Eye (tissue), 1 donor: ENCODE measurements around the gene TCN1.
"Not testable (repeated sequence)": the region's sequence is repeated elsewhere in the genome, so short reads cannot be mapped to it uniquely, and the experiment has no call there.

Experiments
- DNase-seq: peaks from one replicate; pipeline ENCODE4 v3.0.0-alpha.2; 2015

TCN1 gene, protein sequence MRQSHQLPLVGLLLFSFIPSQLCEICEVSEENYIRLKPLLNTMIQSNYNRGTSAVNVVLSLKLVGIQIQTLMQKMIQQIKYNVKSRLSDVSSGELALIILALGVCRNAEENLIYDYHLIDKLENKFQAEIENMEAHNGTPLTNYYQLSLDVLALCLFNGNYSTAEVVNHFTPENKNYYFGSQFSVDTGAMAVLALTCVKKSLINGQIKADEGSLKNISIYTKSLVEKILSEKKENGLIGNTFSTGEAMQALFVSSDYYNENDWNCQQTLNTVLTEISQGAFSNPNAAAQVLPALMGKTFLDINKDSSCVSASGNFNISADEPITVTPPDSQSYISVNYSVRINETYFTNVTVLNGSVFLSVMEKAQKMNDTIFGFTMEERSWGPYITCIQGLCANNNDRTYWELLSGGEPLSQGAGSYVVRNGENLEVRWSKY

GRCh38 chr11:59866397-59866796 lies at the start of gene TCN1:
Gene TCN1, minus strand, starts transcription at chr11:59866487. Its CDS starts 17 bp downstream, at chr11:59866470.
- no peak for DNase-seq

- DNase-seq = not testable (repeated sequence)
These were observed 37.3 kb upstream of the TCN1 start for GRCh38 chr11:59903569-59903968.

GRCh38 chr11:59901306-59901705 lies 35.0 kb upstream of the TCN1 start:
- no peak for DNase-seq

- DNase-seq = no peak
These were observed 34.3 kb upstream of the TCN1 start for GRCh38 chr11:59900366-59901126.

DNA sequence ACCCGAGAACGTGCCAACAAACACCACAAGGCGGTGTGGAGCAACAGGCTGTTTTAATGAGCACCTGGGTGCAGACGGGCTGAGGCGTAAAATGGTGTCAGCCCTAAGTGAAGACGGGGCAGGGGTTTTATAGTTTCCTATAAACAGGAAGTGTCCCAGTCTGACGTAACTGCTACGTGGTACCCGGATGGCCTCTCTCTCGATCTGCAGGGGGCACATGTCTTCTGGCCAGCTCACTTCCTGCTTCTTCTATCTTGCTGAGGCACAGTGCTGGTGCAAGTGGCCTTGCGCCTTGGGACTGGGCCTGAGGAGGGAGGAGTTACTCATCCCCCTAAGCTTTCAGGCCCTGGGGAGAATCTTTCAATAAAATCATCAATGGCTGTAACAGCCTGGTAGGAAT lies 33.2 kb upstream of the TCN1 start:
- no peak for DNase-seq

DNA sequence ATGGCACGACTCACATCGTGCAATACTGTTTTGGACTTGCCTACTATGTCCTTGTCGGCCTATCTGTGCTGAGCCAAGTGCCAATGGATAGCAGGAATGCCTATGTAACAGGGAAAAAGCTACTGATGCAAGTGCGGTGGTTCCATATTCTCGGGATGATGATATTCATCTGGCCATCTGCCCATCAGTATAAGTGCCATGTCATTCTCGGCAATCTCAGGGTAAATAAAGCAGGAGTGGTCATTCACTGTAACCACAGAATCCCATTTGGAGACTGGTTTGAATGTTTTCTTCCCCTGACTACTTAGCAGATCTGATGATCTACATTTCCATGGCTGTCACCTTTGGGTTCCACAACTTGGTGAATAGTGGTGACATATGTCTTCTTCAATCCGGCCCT lies 32.4 kb upstream of the TCN1 start:
- DNase-seq = no peak

DNA sequence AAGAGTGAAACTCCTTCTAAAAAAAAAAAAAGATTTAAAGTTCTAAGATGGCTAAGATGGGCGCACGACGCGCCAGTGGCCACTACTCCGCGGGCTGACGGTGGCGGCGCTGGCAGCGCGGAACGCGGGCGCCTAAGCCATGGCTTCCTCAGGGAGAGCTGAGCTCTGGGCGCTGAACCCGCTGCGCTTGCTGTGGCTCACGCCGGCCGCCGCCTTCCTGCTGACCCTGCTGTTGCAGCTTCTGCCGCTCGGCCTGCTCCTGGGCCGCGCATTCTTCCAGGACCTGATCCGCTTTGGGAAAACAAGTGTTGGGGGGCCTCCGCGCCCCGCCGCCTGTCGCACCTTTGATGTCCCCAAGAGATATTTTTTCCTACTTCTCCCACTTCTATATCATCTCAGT lies 31.8 kb upstream of the TCN1 start:
- no peak for DNase-seq

- no peak for DNase-seq
These were observed 28.3 kb upstream of the TCN1 start for GRCh38 chr11:59894616-59895015.

DNA sequence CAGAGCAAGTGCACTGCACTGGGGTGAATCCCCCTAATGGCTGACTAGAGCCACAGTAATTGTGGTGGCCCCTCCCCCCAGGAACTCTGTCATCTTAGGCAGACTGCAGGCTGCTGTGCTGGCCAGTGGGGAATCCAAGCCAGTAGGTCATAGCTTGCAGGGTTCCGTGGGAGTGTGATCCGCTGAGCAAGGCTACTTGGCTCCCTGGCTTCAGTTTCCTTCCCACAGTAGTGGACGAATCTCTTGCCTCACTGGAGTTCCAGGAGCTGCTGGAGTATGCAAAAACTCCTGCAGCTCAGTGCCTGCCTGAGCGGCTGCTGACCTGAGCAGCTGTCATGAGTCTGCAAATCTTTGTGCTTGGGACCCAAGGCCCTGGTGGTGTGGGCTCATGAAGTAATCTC lies 25.5 kb upstream of the TCN1 start:
- DNase-seq = peak; percentile 38

DNA sequence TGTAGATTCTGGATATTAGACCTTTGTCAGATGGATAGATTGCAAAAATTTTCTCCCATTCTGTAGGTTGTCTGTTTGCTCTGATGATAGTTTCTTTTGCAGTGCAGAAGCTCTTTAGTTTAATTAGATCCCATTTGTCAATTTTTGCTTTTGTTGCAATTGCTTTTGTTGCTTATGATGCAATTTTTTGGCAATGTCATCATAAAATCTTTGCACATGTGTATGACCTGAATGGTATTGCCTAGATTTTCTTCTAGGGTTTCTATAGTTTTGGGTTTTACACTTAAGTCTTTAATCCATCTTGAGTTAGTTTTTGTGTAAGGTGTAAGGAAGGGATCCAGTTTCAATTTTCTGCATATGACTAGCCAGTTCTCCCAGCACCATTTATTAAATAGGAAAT lies 20.9 kb upstream of the TCN1 start:
- not testable (repeated sequence) for DNase-seq

DNA sequence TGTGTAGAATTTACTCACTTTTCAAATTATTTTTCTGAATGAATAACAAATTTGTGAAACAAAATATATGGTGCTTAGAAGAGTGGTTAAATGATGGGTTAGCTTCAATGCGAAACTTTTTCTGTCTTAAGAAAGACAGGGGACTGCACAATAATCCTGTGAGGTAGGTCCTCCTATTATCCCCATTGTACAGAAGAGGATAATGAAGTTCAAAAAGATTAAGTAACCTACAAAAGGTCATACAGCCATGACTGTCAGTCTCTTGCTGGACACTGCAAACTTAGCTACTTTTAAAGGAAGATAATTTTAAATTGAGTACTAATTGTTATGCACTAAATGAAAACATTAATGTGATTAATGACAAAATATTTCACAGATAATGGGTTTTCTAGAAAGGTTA lies 17.3 kb upstream of the TCN1 start:
- no peak for DNase-seq

GRCh38 chr11:59879567-59879966 lies 13.3 kb upstream of the TCN1 start:
- no peak for DNase-seq

GRCh38 chr11:59878575-59878974 lies 12.3 kb upstream of the TCN1 start, which contains the start of gene OOSP3:
Gene OOSP3, plus strand, starts transcription at chr11:59878782. Its CDS starts 27 bp downstream, at chr11:59878809.
- DNase-seq = no peak

DNA sequence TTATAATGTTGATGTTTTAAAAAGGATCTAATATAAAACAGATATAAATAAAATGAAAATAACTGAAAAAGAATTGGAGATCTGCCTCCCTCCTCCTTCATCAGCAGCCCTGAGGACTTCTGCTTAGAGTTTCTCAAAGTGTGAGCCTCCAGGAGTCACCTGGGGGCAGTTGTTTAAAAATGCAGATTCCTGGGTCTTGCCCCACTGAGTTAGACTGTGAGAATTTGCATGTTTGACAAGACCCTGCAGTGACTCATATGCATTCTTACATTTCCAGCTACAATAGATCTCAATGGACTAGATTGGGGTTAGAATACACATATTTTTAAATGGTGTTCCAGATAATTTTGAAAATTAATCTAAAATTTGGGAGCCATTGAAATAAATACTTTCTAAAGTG lies 11.5 kb upstream of the TCN1 start:
- DNase-seq = no peak

- no peak for DNase-seq
These were observed 11.0 kb upstream of the TCN1 start for GRCh38 chr11:59877325-59877724.

- peak; percentile 10 for DNase-seq
These were observed 9.7 kb upstream of the TCN1 start for GRCh38 chr11:59875856-59876519.

- no peak for DNase-seq
These were observed 5.8 kb upstream of the TCN1 start for GRCh38 chr11:59872076-59872475.

DNA sequence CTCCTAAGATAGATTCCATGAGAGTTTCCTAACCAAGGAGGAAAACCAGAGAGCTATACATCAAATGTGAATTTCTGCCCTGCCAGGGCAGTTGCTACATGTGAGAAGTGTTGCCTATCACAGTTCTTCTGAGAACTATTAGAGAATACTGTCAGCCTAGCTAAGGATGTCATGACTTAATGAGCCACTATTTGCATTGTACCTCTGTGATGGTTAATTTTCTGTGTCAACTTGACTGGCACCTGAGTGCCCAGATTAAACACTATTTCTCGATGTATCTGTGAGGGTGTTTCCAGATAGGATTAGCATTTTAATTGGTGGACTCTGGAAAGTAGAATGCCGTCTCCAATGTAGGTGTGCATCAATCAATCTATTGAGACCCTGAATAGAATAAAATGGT lies 1.7 kb upstream of the TCN1 start:
- DNase-seq = no peak

DNA sequence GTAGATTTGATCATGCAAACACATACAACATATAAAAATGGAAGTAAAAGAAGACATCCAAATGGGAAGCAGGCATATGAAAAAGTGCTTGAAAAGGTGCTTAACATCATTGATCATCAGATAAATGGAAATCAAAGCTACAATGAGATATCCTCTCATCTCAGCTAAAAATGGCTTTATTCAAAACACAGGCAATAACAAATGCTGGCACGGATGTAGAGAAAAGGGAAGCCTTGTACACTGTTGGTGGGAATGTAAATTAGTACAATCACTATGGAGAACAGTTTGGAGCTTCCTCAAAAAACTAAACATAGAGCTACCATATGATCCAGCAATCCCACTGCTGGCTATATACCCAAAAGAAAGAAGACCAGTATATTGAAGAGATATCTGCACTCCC lies 549 bp upstream of the TCN1 start:
- no peak for DNase-seq

DNA sequence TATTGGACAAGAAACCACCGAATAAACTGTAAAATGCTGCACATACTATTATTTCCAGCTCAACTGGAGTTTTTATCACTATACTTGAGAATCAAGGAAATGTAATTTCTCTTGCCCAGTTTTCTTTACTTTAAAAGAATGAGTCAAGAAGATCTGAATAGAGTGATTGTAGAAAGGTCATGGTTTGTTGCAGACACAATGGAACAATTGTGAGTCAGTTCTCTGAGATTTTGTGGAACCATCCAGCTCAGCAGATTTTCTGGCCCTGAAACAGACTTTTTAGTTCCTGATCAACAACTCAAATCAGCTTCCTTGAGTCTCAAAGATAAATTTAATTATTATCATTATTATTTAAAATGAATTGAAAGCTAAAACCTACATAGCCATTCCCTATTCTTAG lies 1.3 kb downstream of the TCN1 start:
- no peak for DNase-seq

DNA sequence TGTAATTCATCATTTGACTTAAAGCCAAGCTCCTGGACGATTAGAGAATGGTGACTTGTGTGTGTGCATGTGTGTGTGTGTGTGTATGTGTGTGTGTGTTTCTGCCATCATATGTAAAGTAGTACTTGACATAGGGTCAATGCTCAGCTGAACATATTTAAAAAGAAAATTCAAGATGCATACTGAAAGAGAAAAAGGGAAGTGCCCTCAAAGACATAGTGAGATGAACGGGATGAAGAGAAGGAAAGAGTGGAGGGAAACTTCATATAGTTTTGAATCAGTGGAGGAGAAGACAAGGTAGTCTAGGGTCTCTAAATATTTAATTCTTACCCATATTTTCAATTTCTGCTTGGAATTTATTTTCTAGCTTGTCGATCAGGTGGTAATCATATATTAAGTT lies 4.0 kb downstream of the TCN1 start:
- no peak for DNase-seq

- no peak for DNase-seq
These were observed 6.6 kb downstream of the TCN1 start for GRCh38 chr11:59859673-59860072.
